Pancreas (tissue), 10 donors: ENCODE results near the gene LRRC75B. TPM values are rescaled to one million over a fixed set of nuclear protein-coding genes. Genes with fewer than 3 reads are reported as not detected.
A peak's percentile ranks its signal among the peaks of the same experiment; 100 is the strongest.
"Not testable (repeated sequence)": the region's sequence is repeated elsewhere in the genome, so short reads cannot be mapped to it uniquely, and the experiment has no call there.

Source experiments
- ATAC-seq, 4 donors: fragments of 200-7000 bp; cut with Tn5 transposase; one replicate each; pipeline versions ENCODE4 v1.8.0 to v1.9.1; 2020; ENCODE audit warnings: mild to moderate bottlenecking in 4 of 4, moderate library complexity in 4 of 4
- DNase-seq, 6 donors: peaks; one replicate each; pipeline ENCODE4 v3.0.0-alpha.2; 2020
- FAIRE-seq: peaks from 2 replicates; lab custom pipeline; 2012; peaks lifted over from hg19 to GRCh38; lab: Jason Lieb, UNC
- H3K27ac ChIP-seq, 4 donors: fragments of 200-600 bp; sonication (generic); 1 replicate in 3 of 4; 2 replicates in 1 of 4; pipeline versions ENCODE4 v1.5.0 to v1.8.0; 2020
- H3K27me3 ChIP-seq, 4 donors: fragments of 200-600 bp; one replicate each; pipeline ENCODE4 v1.8.0; 2021
- H3K36me3 ChIP-seq, 3 donors: fragments of 200-600 bp; sonication (generic) in 1 of 3; one replicate each; pipeline versions ENCODE4 v1.5.0 to v1.8.0; 2020 to 2021
- H3K4me1 ChIP-seq, 3 donors: fragments of 200-600 bp; one replicate each; pipeline ENCODE4 v1.8.0; 2021
- H3K4me3 ChIP-seq, 4 donors: fragments of 200-600 bp; sonication (generic) in 2 of 4; one replicate each; pipeline versions ENCODE4 v1.5.0 to v1.8.0; 2020 to 2021
- H3K9me3 ChIP-seq, 4 donors: fragments of 200-600 bp; one replicate each; pipeline ENCODE4 v1.8.0; 2021
- WGBS, 2 donors: extraction: QIAGEN DNeasy Blood & Tissue Kit; methylation state at CpG; one replicate each; pipeline ENCODE4 v1.1.7; 2013; 5-methylcytosine and 5-hydroxymethylcytosine counted together
- intact Hi-C, 3 donors: fragments of 100-400 bp; cut with DNase I; formaldehyde crosslinking; loops; one replicate each; pipeline versions ENCODE4 v1.11.1 to v1.14.2; 2022
- polyA plus RNA-seq, 2 donors: library from polyadenylated mRNA; stranded (reverse); fragments of 200-250 nt; gene quantifications; one replicate each; pipeline ENCODE4 v1.2.3, GENCODE V29; 2013
- total RNA-seq, 6 donors: library from RNA; stranded (reverse); fragmentation: NEBNext Ultra II Directional in 4 of 6; extraction: Animal tissue kit (Norgen Biotek cat#: 25700) in 4 of 6; gene quantifications; one replicate each; pipeline versions ENCODE4 v1.2.1 to v1.2.4, GENCODE V29; 2021 to 2023
- TF ChIP-seq, protein P1 (sequence below), 4 donors: fragments of 200-600 bp; sonication (generic) in 3 of 4; IDR thresholded peaks; one replicate each; pipeline versions ENCODE4 v1.5.0 to v1.8.0; 2021; ENCODE audit warnings: antibody characterized with exemption in 4 of 4
- donor health status: healthy with polysubstance abuse.
- donor health status: DM: no; HTN: no; CAD: no; lungs with moderate emphysema.
- donor health status: DM: no; HTN: no; CAD: no.
- donor health status: control.
- donor health status: control.
- donor health status: Bipolar disorder and iron deficiency.
- donor health status: DM: yes; HTN: yes; CAD: no.
- donor health status: DM: no; HTN: no; CAD: no.
- donor health status: DM: no; HTN: no; CAD: no.
- donor health status: DM: yes; HTN: yes; CAD: no.

Gene LRRC75B, protein sequence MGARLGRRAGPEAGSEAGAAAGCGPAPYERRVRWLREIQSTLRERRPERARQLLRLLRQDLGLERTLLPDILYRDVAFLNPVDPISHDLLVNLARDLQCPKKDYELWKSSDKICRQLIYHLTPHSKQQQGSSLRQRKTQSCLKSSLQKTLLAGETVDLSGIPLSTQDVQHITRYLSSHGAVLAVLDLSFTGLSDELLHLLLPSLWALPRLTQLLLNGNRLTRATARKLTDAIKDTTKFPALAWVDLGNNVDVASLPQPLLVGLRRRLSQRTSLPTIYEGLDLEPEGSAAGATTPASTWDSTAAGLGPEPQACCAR
- total RNA-seq (10 to 100 TPM in 3 of 6 donors, 1 to 10 TPM in 3; 8.3 to 20.2 (median 9.8) TPM), polyA plus RNA-seq (100 to 1,000 TPM; 101 to 106 TPM)

DNA sequence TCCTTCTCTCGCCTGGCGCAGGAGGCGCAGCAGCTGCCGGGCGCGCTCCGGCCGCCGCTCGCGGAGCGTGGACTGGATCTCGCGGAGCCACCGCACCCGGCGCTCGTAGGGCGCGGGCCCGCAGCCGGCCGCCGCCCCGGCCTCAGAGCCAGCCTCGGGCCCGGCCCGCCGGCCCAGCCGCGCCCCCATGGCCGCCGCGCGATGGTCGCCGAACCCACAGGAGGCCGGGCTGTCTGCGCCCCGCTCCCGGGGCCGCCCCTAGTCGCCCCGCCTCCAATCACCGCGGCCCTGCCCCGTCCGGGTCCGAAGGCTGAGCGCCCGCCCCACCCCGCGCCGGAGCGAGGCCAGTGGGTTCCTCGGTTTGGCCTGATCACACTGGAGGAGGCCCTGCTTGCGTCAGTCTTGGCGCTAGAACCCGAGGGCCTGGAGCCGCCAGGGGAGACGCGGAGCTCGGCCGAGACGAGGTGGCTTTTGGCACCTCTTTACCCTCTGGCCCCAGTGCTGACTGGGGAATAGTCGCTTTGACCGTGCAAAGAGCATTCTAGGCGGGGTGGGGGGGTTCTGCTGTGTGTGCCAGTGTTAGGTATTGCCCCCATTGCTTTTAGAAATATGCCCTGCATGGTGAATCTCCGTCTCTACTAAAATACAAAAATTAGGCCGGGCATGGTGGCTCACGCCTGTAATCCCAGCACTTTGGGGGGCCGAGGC, at the start of gene LRRC75B:
Gene LRRC75B (minus strand): TSS at position 223 of the 708 bp plus-strand sequence. CDS start 34 bp downstream, at position 189.
- ATAC-seq (peak; percentile 79 to 89 (median 86)), DNase-seq (peak; percentile 81 to 93 (median 90)), FAIRE-seq (no peak)
- Histone ChIP-seq H3K9me3 (no peaks in the 10 kb centered on the region), H3K27me3 (no peaks in the 10 kb centered on the region), H3K4me3 (peak within 1 kb of the TSS; percentile 38 to 63 (median 58)), H3K36me3 (peaks cover 0 to 4% (median 0%) of the 10 kb centered on the region in 3 donors), H3K27ac (peak within 1 kb of the TSS; percentile 45 to 66 (median 57)), H3K4me1 (peaks cover 9 to 18% (median 9%) of the 10 kb centered on the region in 3 donors)
- 5 to 9% methylated on average over 38 to 72 of the region's 72 CpGs for WGBS, 2 donors
- intact Hi-C loops = no loop called here
- TF ChIP-seq, protein P1, sequence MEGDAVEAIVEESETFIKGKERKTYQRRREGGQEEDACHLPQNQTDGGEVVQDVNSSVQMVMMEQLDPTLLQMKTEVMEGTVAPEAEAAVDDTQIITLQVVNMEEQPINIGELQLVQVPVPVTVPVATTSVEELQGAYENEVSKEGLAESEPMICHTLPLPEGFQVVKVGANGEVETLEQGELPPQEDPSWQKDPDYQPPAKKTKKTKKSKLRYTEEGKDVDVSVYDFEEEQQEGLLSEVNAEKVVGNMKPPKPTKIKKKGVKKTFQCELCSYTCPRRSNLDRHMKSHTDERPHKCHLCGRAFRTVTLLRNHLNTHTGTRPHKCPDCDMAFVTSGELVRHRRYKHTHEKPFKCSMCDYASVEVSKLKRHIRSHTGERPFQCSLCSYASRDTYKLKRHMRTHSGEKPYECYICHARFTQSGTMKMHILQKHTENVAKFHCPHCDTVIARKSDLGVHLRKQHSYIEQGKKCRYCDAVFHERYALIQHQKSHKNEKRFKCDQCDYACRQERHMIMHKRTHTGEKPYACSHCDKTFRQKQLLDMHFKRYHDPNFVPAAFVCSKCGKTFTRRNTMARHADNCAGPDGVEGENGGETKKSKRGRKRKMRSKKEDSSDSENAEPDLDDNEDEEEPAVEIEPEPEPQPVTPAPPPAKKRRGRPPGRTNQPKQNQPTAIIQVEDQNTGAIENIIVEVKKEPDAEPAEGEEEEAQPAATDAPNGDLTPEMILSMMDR (IDR thresholded peaks at IDR 0.05) = no peak

DNA sequence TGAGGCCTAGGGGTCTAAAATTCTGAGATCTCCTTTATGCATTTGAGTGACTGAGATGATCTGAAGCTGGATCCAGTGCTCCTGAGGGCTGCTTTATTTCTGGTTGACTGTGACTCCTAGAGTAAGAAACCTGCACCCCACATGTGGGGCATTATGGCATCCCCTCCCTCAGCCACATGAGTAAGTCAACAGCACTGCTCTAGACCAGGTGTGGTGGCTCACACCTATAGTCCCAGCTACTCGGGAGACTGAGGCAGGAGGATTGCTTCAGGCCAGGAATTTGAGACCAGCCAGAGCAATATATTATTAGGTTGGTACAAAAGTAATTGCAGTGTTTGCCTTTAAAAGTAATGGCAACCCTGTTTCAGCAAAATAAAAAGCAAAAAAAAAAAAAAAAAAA, 49.4 kb upstream of the LRRC75B start:
- H3K36me3 ChIP-seq, intact Hi-C loops, FAIRE-seq, ATAC-seq, H3K27me3 ChIP-seq, H3K27ac ChIP-seq, H3K9me3 ChIP-seq, DNase-seq, H3K4me1 ChIP-seq, H3K4me3 ChIP-seq: not testable (repeated sequence)
- 58 to 63% methylated on average over 1 of the region's 1 CpG for WGBS, 2 donors

DNA sequence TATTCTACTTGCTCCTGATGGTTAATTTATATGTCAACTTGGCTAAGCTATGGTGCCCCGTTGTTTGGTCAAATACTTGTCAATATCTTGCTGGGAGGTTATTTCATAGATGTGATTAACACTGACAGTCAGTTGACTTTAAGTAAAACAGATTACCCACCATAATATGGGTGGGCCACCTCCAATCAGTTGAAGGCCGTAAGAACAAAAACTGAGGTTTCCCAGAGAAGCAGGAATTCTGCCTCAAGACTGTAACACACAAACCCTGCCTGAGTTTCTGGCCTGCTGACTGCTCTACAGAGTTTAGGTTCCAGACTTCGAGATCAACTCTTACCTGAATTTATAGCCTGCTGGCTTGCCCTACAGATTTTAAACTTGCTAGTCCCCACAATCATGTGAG, 43.6 kb upstream of the LRRC75B start:
- FAIRE-seq, H3K9me3 ChIP-seq, H3K36me3 ChIP-seq, H3K27me3 ChIP-seq, intact Hi-C loops, ATAC-seq, H3K4me1 ChIP-seq, H3K4me3 ChIP-seq, H3K27ac ChIP-seq, DNase-seq: not testable (repeated sequence)
- 70 to 83% methylated on average over 3 of the region's 3 CpGs for WGBS, 2 donors

DNA sequence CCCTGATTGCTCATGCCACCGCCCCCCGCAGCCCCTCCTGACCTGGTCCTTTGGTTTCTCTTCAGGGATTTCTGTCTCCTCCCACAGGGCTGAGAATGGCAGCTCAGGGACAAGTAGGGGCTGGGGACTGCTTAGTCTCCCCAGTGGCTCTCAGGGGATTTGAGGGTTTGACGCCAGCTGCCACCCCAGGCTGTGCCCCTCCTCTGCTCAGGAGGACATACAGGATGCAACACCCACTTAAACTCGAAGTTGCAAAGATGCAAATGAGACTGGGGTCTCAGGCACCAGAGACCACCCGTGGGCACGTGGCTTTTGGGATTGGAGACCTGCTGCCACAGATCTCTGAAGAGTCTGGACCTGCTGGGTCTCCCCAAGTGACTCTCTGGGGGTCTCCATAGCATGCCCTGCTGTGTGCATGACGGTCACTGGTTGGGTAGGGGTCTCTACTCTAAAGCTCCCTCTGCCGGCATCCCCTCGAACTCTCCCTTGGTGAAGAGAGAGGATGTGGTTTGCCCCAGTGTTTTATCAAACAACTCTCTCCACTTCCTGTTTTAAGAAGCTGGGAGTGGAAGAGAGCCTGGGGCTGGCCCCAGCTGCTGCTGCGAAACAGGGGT, 42.0 kb upstream of the LRRC75B start:
- H3K9me3 ChIP-seq, FAIRE-seq, H3K27ac ChIP-seq, ATAC-seq, H3K27me3 ChIP-seq, H3K4me3 ChIP-seq, H3K4me1 ChIP-seq, H3K36me3 ChIP-seq, intact Hi-C loops, DNase-seq: not testable (repeated sequence)
- WGBS, 2 donors = 39 to 44% methylated on average over 9 of the region's 10 CpGs

DNA sequence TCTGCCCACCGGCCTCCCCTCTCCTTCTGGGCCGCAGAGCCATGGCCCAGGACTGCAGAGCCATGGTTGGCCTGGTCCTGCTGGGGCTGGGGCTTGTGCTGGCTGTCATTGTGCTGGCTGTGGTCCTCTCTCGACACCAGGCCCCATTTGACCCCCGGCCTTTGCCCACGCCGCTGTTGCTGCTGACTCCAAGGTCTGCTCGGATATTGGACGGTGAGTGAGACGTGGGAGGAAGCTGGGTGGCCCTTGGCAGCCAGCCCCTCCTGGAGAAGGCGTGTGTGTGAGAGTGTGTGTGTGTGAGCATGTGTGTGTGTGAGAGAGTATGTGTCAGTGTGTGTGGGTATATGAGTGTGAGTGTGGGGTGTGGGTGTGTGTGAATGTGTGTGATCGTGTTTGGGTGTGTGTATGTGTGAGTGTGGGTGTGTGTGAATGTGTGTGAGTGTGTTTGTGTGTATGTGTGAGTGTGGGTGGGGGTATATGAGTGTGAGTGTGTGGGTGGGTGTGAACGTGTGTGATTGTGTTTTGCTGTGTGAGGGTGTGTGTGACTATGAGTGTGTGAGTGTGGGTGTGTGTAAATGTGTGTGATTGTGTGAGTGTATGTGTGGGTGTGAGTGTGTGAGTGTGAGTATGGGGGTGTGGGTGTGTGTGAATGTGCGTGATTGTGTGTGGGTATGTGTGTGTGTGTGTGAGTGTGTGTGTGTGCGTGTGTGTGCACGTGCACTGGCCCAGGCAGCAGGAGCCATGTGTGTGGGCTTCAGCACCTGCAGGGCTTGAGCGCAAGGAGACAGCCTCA, 40.6 kb upstream of the LRRC75B start:
- ATAC-seq, H3K4me1 ChIP-seq, H3K27ac ChIP-seq, H3K4me3 ChIP-seq, H3K9me3 ChIP-seq, intact Hi-C loops, H3K36me3 ChIP-seq, FAIRE-seq, DNase-seq, H3K27me3 ChIP-seq: not testable (repeated sequence)
- WGBS, 2 donors = 73 to 74% methylated on average over 16 of the region's 16 CpGs

DNA sequence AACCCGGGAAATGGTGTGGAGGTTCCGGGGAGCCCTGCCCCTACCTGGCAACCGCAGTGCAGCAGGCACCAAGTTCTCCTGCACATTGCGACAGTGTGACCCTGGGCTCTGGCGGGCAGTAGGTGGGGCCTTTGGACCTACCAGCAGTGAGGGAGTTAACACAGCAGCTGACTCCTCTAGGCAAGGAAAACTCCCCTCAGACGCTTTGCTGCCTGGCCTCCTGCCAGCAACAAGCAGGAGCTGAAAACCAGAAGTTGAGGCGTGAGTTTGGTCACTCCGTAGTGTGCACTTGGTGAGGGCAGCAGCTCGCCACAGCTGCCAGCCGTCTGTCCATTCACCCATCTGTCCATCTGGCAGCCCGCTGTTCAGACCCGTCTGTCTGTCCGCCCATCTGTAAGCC, 39.8 kb upstream of the LRRC75B start:
- H3K27me3 ChIP-seq, ATAC-seq, H3K9me3 ChIP-seq, H3K27ac ChIP-seq, intact Hi-C loops, H3K4me1 ChIP-seq, H3K36me3 ChIP-seq, FAIRE-seq, H3K4me3 ChIP-seq: not testable (repeated sequence)
- 36 to 46% methylated on average over 10 to 13 of the region's 13 CpGs for WGBS, 2 donors
- peak in 1 of 6 donors; percentile 33 for DNase-seq

DNA sequence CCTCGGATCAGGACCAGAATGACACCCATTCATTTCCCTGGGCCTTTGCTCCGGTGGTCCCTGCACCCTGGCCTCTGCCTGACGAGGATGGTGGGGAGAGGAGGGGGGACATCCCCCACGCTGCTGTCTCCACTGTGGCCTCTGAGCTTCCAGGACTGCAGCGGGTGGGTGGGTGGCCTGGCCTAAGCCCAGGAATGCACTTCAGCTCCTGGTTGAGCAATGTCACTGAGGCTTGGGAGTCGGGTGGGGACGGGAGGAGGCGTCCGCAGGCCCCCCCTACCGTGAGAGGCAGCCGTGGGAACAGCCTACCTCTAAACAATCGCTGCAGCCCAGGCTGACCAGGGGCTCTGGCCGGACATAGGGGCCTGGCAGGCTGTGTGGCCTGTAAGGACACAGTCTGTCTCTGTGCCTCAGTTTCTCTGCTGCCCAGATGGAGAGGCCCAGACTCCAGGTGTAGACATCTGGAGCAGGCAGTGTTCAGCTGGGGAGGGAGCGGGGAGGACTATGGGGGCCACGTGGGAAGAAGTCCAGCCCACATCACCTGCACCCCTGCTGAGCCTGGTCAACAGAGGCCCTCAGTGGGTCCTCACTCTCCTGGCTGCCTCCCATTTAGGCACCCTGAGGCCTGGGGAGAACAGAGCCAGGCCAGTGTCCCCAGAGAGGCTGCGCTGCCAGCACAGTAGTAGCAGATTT, 38.7 kb upstream of the LRRC75B start:
- H3K9me3 ChIP-seq, H3K4me3 ChIP-seq, H3K27me3 ChIP-seq, ATAC-seq, H3K4me1 ChIP-seq, H3K36me3 ChIP-seq, intact Hi-C loops, FAIRE-seq: not testable (repeated sequence)
- peak in 4 of 6 donors; percentile 11 to 42 (median 30) for DNase-seq
- 55 to 56% methylated on average over 14 to 16 of the region's 16 CpGs for WGBS, 2 donors
- H3K27ac ChIP-seq = peak overlapping the region in 2 of 4 donors; percentile 33 to 44

DNA sequence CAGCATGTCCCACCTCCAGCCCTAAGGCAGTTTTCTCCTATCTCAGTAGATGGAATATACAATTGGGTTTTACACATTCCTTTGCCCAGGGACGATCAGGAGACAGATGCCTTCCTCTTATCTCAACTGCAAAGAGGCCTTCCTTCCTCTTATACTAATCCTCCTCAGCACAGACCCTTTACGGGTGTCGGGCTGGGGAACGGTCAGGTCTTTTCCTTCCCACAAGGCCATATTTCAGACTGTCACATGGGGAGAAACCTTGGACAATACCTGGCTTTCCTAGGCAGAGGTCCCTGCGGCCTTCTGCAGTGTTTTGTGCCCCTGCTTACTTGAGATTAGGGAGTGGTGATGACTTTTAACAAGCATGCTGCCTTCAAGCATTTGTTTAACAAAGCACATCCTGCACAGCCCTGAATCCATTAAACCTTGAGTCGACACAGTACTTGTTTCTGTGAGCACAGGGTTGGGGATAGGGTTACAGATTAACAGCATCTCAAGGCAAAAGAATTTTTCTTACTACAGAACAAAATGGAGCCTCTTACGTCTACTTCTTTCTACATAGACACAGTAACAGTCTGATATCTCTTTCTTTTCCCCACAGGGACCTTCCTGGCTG, 38.0 kb upstream of the LRRC75B start:
- H3K4me3 ChIP-seq, H3K9me3 ChIP-seq, H3K36me3 ChIP-seq, intact Hi-C loops, H3K4me1 ChIP-seq, FAIRE-seq, ATAC-seq, H3K27me3 ChIP-seq, DNase-seq: not testable (repeated sequence)
- peak overlapping the region in 2 of 4 donors; percentile 33 to 44 for H3K27ac ChIP-seq
- 43 to 53% methylated on average over 7 of the region's 7 CpGs for whole genome bisulfite sequencing, 2 donors
